PFSK-1 (cell line): ENCODE measurements around the gene SH3D21.

Source experiments
- FOXP2 ChIP-seq: optimal IDR thresholded peaks from 2 replicates; pipeline ENCODE3; 2011; ENCODE audit warnings: borderline replicate concordance, control low read depth, inconsistent platforms; ENCODE audit not compliant: insufficient read depth; ENCODE audit errors: extremely low read length, extremely low read depth
- POLR2AphosphoS5 ChIP-seq: IDR thresholded peaks from 2 replicates; pipeline ENCODE4 v1.6.1; 2012; ENCODE audit warnings: low read depth, mild to moderate bottlenecking, control low read depth, low read length, moderate library complexity
- SIN3A ChIP-seq: IDR thresholded peaks from 2 replicates; pipeline ENCODE4 v1.6.1; 2012; ENCODE audit warnings: mild to moderate bottlenecking, low read length, moderate library complexity, borderline replicate concordance; ENCODE audit not compliant: insufficient read depth
- TAF1 ChIP-seq: IDR thresholded peaks from 2 replicates; pipeline ENCODE4 v1.6.1; 2012; ENCODE audit warnings: low read length, control low read depth, borderline replicate concordance; ENCODE audit not compliant: insufficient read depth
- TF ChIP-seq, protein P1 (sequence below), 2 experiments: IDR thresholded peaks; 2 replicates each; pipeline versions ENCODE4 v1.6.1 to v1.8.0; 2011 to 2012; ENCODE audit warnings: low read depth in 2 of 2, low read length in 2 of 2, control low read depth in 1 of 2, inconsistent platforms in 1 of 2, mild to moderate bottlenecking in 1 of 2, moderate library complexity in 1 of 2; ENCODE audit not compliant: insufficient read depth in 1 of 2

The SH3D21 gene

GRCh38 chr1:36352910-36353878, 47.0 kb downstream of the SH3D21 start:
- TF ChIP-seq POLR2AphosphoS5: no peak
- no peak for TF ChIP-seq SIN3A

DNA sequence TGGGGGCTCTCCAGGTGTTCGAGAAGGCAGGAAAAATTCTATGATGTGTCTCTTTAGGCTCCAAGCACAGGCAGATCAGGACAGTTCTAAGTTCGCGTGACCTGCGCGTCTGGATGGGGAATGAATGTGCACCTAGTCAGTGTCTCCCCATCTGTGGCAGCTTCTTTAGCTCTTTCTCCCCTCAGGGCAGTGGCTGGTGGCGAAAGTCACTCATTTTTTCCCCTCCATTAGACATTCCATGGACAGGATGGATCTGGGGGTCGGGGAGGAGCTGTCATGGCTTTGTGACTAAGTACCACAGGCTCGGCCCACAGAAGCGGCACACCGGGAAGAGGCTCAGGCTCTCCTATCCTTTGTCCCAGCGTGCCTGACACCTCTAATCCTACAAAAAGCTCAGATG, 48.3 kb downstream of the SH3D21 start:
- no peak for TF ChIP-seq SIN3A
- TF ChIP-seq TAF1: no peak
- TF ChIP-seq, protein P1, sequence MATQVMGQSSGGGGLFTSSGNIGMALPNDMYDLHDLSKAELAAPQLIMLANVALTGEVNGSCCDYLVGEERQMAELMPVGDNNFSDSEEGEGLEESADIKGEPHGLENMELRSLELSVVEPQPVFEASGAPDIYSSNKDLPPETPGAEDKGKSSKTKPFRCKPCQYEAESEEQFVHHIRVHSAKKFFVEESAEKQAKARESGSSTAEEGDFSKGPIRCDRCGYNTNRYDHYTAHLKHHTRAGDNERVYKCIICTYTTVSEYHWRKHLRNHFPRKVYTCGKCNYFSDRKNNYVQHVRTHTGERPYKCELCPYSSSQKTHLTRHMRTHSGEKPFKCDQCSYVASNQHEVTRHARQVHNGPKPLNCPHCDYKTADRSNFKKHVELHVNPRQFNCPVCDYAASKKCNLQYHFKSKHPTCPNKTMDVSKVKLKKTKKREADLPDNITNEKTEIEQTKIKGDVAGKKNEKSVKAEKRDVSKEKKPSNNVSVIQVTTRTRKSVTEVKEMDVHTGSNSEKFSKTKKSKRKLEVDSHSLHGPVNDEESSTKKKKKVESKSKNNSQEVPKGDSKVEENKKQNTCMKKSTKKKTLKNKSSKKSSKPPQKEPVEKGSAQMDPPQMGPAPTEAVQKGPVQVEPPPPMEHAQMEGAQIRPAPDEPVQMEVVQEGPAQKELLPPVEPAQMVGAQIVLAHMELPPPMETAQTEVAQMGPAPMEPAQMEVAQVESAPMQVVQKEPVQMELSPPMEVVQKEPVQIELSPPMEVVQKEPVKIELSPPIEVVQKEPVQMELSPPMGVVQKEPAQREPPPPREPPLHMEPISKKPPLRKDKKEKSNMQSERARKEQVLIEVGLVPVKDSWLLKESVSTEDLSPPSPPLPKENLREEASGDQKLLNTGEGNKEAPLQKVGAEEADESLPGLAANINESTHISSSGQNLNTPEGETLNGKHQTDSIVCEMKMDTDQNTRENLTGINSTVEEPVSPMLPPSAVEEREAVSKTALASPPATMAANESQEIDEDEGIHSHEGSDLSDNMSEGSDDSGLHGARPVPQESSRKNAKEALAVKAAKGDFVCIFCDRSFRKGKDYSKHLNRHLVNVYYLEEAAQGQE (IDR thresholded peaks at IDR 0.05; ENCODE audit: insufficient read depth in 1 of 2, low read depth in 2 of 2, low read length in 2 of 2): no peak
- TF ChIP-seq POLR2AphosphoS5: no peak
- TF ChIP-seq FOXP2: no peak

- no peak for TF ChIP-seq SIN3A
- TF ChIP-seq TAF1: no peak
- no peak for TF ChIP-seq FOXP2
- TF ChIP-seq, protein P1 (IDR thresholded peaks at IDR 0.05; ENCODE audit: insufficient read depth in 1 of 2, low read depth in 2 of 2, low read length in 2 of 2): no peak
- no peak for TF ChIP-seq POLR2AphosphoS5
Observed at GRCh38 chr1:36355811-36356210, 49.6 kb downstream of the SH3D21 start.

DNA sequence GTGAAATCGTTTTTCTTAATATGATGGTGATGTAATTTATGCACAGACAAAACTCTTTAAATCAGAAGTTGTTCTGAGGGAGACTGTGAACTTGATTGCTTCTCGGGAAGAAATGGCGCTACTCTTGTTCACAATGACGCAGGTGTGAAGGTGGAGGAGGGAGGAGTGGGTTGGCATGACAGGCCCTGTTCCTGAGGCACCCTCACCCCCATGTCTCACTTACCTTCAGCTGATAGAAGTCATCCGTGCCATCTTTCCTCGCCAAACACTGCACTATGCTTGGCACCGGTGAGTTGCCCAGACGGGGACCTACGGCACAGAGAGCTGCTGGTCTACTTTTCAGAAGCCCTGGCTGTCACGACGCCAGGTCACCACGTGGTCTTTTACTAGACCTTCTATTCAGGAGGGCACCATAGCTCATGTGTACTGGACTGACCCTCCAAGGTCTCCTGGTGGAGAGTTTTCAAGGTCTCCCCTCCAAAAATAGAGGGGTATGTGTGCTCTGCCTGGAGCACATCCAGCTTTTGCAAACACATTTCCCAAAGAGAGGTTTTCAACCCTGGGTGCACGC, 52.4 kb downstream of the SH3D21 start:
- no peak for TF ChIP-seq POLR2AphosphoS5
- TF ChIP-seq TAF1: no peak
- TF ChIP-seq FOXP2: no peak
- TF ChIP-seq, protein P1 (IDR thresholded peaks at IDR 0.05; ENCODE audit: insufficient read depth in 1 of 2, low read depth in 2 of 2, low read length in 2 of 2): no peak
- no peak for TF ChIP-seq SIN3A

DNA sequence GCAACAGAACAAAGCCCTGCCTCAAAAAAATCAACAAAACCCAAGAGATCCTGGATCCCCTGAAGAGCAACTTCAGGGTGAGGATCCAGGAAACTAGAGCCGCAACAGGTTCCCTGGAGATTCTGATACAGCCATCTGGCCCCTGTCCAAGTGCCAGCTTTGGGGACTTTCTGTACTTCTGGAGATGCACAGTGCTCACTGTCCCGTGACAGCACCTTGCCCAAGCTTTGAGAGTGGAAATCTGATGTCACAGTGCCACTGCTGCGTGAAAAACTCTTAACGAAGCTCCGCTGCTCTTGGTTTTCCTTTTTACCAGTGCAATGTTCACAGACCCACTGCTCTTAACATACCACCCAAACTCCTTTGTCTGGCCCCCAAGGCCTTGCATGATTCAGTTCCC, 53.2 kb downstream of the SH3D21 start:
- no peak for TF ChIP-seq FOXP2
- TF ChIP-seq SIN3A: no peak
- no peak for TF ChIP-seq TAF1

DNA sequence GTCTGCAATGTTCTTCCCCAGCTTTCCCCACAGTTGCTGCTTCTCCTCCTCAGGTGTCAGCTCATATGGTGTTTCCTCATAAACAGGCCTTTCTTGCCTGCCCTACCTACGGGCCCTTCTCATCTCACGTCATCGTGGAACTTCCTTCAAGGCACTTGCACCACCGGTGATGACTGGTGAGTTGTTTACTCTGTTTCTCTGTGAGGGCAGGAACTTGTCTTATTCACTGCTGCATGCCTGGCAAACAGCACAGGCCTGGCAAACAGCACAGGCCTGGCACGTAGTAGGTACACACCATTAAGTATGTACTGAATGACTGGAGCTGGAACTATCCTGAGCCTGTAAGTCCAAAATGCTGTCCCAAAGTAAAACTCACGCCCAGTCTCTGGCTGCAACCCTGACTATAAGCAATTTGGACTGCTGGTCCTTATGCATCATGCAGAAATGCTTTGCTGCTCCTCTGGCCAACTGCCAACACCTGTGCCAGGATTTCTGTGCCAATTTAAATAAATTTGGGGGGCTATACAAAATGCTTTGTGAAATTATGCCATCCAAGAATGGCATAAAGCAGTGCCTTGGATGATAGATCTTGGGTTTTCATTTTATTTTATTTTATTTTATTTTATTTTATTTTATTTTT, 53.9 kb downstream of the SH3D21 start:
- TF ChIP-seq SIN3A (no peak), FOXP2 (no peak), TAF1 (no peak), POLR2AphosphoS5 (no peak)
- TF ChIP-seq, protein P1 (IDR thresholded peaks at IDR 0.05; ENCODE audit: insufficient read depth in 1 of 2, low read depth in 2 of 2, low read length in 2 of 2): no peak
